ENCODE measurements around the gene PTGES2.
"Not testable (repeated sequence)": the region's sequence is repeated elsewhere in the genome, so short reads cannot be mapped to it uniquely, and the experiment has no call there.

Gene PTGES2

GRCh38 chr9:128141604-128142003 lies 14.1 kb upstream of the PTGES2 start:
- DNase-seq (ENCODE audit: low spot score in 2 of 2) (no peak), ATAC-seq (replicated peaks; ENCODE audit: extremely low read depth, poor library complexity, severe bottlenecking) (no peak)
- Mint-ChIP-seq H3K27ac (ENCODE audit: low read depth) (no peak overlapping the region), H3K27me3 (no peaks in the 10 kb centered on the region), H3K9me3 (no peaks in the 10 kb centered on the region), H3K4me1 (peaks cover 5% of the 10 kb centered on the region), H3K4me3 (no peak overlapping the region), H3K36me3 (ENCODE audit: insufficient read depth) (peaks cover 2% of the 10 kb centered on the region)

- Mint-ChIP-seq H3K27me3 (no peaks in the 10 kb centered on the region), H3K4me3 (no peak overlapping the region), H3K4me1 (peaks cover 5% of the 10 kb centered on the region), H3K27ac (ENCODE audit: low read depth) (no peak overlapping the region), H3K36me3 (ENCODE audit: insufficient read depth) (peaks cover 2% of the 10 kb centered on the region), H3K9me3 (no peaks in the 10 kb centered on the region)
- ATAC-seq (replicated peaks; ENCODE audit: extremely low read depth, poor library complexity, severe bottlenecking) = no peak
- DNase-seq (ENCODE audit: low spot score in 2 of 2) = no peak
Measured at GRCh38 chr9:128139621-128140020, 12.1 kb upstream of the PTGES2 start.

DNA sequence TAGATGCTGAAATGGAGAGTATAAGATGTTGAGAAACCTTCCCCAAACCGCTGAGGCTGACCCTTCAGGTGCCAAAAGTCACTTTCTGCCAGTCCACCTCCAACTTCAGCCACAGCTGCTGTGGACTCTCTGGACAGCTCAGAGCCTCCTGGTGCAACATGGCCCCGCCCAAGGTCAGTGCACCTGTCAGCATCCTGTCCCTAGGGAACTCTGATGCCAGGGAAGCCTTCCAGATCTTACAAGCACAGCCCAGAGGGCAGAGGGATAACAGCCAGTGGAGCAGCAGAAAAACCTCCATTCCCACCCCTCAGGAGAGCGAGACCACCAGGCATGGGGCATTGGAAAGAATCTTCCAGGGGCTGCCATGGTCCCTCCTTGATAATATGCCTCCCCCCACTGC lies 10.5 kb upstream of the PTGES2 start:
- H3K9me3 Mint-ChIP-seq = no peaks in the 10 kb centered on the region
- ATAC-seq (replicated peaks; ENCODE audit: extremely low read depth, poor library complexity, severe bottlenecking) (no peak), DNase-seq (ENCODE audit: low spot score in 2 of 2) (no peak)
- no peak overlapping the region for H3K27ac Mint-ChIP-seq (ENCODE audit: low read depth)
- no peak overlapping the region for H3K4me3 Mint-ChIP-seq
- peaks cover 5% of the 10 kb centered on the region for H3K4me1 Mint-ChIP-seq
- peaks cover 9% of the 10 kb centered on the region for H3K27me3 Mint-ChIP-seq
- H3K36me3 Mint-ChIP-seq (ENCODE audit: insufficient read depth) = peaks cover 2% of the 10 kb centered on the region

- Mint-ChIP-seq H3K4me3 (no peak overlapping the region), H3K27ac (ENCODE audit: low read depth) (no peak overlapping the region), H3K9me3 (no peaks in the 10 kb centered on the region), H3K36me3 (ENCODE audit: insufficient read depth) (peaks cover 2% of the 10 kb centered on the region), H3K27me3 (peaks cover 18% of the 10 kb centered on the region), H3K4me1 (peaks cover 3% of the 10 kb centered on the region)
- DNase-seq (ENCODE audit: low spot score in 2 of 2) (no peak), ATAC-seq (replicated peaks; ENCODE audit: extremely low read depth, poor library complexity, severe bottlenecking) (no peak)
Measured at GRCh38 chr9:128136816-128137793, 9.6 kb upstream of the PTGES2 start.

DNA sequence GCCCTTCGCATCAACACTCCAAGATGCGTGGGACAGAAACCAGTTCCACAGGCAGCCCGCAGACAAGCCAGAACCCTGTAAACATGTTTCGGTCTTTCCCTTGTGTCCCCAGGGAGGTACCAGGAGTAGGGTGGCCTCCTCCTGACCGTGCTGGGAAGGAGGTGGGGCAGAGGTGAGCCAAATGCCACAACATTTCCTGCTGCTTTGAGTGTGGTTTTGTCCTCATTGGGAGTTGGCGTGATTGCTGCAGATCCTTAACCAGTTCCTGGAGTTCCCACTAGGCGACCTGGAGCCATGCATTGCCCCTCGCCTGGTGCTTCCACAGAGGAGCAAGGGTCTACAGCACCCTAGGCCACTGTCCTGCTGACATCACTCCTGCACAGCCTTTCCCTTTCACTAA lies 8.0 kb upstream of the PTGES2 start:
- H3K4me1 Mint-ChIP-seq; ATAC-seq (replicated peaks; ENCODE audit: extremely low read depth, poor library complexity, severe bottlenecking); DNase-seq (ENCODE audit: low spot score in 2 of 2); H3K4me3 Mint-ChIP-seq; H3K9me3 Mint-ChIP-seq; H3K36me3 Mint-ChIP-seq (ENCODE audit: insufficient read depth); H3K27ac Mint-ChIP-seq (ENCODE audit: low read depth): not testable (repeated sequence)
- H3K27me3 Mint-ChIP-seq = peaks cover 29% of the 10 kb centered on the region

GRCh38 chr9:128132139-128132538 lies 4.6 kb upstream of the PTGES2 start:
- Mint-ChIP-seq H3K27me3 (peaks cover 29% of the 10 kb centered on the region), H3K36me3 (ENCODE audit: insufficient read depth) (peaks cover 11% of the 10 kb centered on the region), H3K4me1 (peaks cover 15% of the 10 kb centered on the region)
- H3K27ac Mint-ChIP-seq (ENCODE audit: low read depth); DNase-seq (ENCODE audit: low spot score in 2 of 2); H3K9me3 Mint-ChIP-seq; ATAC-seq (replicated peaks; ENCODE audit: extremely low read depth, poor library complexity, severe bottlenecking); H3K4me3 Mint-ChIP-seq: not testable (repeated sequence)

DNA sequence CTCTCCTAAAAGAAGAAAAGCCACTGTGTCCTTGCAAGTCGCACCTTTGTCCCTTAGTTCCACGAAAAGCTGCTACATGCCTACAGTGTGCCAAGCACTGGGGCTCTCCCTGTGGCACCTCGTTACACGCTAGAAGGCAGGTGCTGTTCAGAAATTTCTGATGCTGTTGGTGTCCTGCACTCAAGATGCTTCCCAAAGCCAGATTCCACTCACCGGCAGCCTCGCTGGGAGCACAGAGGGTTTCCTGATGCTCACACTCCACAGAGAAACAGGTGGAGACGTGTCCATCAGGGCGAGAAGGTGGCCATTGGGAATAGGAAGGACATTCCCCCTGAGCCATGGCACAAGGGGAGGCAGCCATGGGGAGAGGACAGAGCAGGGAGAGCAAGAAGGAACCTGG lies 3.8 kb upstream of the PTGES2 start:
- DNase-seq (ENCODE audit: low spot score in 2 of 2); H3K27ac Mint-ChIP-seq (ENCODE audit: low read depth); H3K9me3 Mint-ChIP-seq; H3K36me3 Mint-ChIP-seq (ENCODE audit: insufficient read depth); H3K4me3 Mint-ChIP-seq; ATAC-seq (replicated peaks; ENCODE audit: extremely low read depth, poor library complexity, severe bottlenecking): not testable (repeated sequence)
- peaks cover 29% of the 10 kb centered on the region for H3K27me3 Mint-ChIP-seq
- peaks cover 17% of the 10 kb centered on the region for H3K4me1 Mint-ChIP-seq

- Mint-ChIP-seq H3K4me1 (peaks cover 24% of the 10 kb centered on the region), H3K27me3 (peaks cover 29% of the 10 kb centered on the region)
- not testable (repeated sequence) for H3K27ac Mint-ChIP-seq (ENCODE audit: low read depth); ATAC-seq (replicated peaks; ENCODE audit: extremely low read depth, poor library complexity, severe bottlenecking); H3K4me3 Mint-ChIP-seq; H3K9me3 Mint-ChIP-seq; H3K36me3 Mint-ChIP-seq (ENCODE audit: insufficient read depth); DNase-seq (ENCODE audit: low spot score in 2 of 2)
Measured at GRCh38 chr9:128130651-128131050, 3.1 kb upstream of the PTGES2 start.

DNA sequence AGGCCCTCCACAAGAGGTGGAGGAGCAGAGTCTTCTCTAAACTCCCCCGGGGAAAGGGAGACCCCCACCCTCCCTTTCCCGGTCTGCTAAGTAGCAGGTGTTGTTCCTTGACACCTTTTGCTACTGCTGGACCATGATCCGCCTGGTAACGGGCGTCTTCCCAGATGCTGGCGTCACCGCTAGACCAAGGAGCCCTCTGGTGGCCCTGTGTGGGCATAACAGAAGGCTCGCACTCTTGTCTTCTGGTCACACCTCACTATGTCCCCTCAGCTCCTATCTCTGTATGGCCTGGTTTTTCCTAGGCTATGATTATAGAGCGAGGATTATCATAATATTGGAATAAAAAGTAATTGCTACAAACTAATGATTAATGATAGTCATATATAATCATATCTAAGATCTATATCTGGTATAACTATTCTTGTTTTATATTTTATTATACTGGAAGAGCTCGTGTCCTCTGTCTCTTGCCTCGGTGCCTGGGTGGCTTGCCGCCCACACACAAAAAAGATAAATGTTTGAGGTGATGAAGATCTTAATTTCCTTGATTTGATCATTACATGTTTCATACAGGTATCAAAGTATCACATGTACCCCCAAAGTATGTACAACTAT lies 2.6 kb upstream of the PTGES2 start:
- peak in 1 of 2 donors; percentile 31 for DNase-seq (ENCODE audit: low spot score in 2 of 2)
- Mint-ChIP-seq H3K4me1 (peaks cover 30% of the 10 kb centered on the region), H3K4me3 (peak overlapping the region; percentile 99), H3K27me3 (peaks cover 29% of the 10 kb centered on the region)
- not testable (repeated sequence) for H3K27ac Mint-ChIP-seq (ENCODE audit: low read depth); H3K9me3 Mint-ChIP-seq; H3K36me3 Mint-ChIP-seq (ENCODE audit: insufficient read depth); ATAC-seq (replicated peaks; ENCODE audit: extremely low read depth, poor library complexity, severe bottlenecking)

GRCh38 chr9:128128836-128129590 lies 1.5 kb upstream of the PTGES2 start:
- H3K27ac Mint-ChIP-seq (ENCODE audit: low read depth) = no peak overlapping the region
- peaks cover 29% of the 10 kb centered on the region for H3K27me3 Mint-ChIP-seq
- H3K9me3 Mint-ChIP-seq = no peaks in the 10 kb centered on the region
- H3K4me1 Mint-ChIP-seq = peaks cover 34% of the 10 kb centered on the region
- ATAC-seq (replicated peaks; ENCODE audit: extremely low read depth, poor library complexity, severe bottlenecking) (no peak), DNase-seq (ENCODE audit: low spot score in 2 of 2) (no peak)
- H3K4me3 Mint-ChIP-seq = peak overlapping the region; percentile 99
- peaks cover 11% of the 10 kb centered on the region for H3K36me3 Mint-ChIP-seq (ENCODE audit: insufficient read depth)

GRCh38 chr9:128127990-128128835 lies 684 bp upstream of the PTGES2 start:
- peak overlapping the region; percentile 99 for H3K27ac Mint-ChIP-seq (ENCODE audit: low read depth)
- H3K27me3 Mint-ChIP-seq = peaks cover 22% of the 10 kb centered on the region
- H3K9me3 Mint-ChIP-seq = no peaks in the 10 kb centered on the region
- peaks cover 34% of the 10 kb centered on the region for H3K4me1 Mint-ChIP-seq
- ATAC-seq (replicated peaks; ENCODE audit: extremely low read depth, poor library complexity, severe bottlenecking) = peak; percentile 84
- peak overlapping the region; percentile 99 for H3K4me3 Mint-ChIP-seq
- H3K36me3 Mint-ChIP-seq (ENCODE audit: insufficient read depth) = peaks cover 16% of the 10 kb centered on the region
- peak; percentile 84 to 87 for DNase-seq (ENCODE audit: low spot score in 2 of 2)

All from central memory CD8-positive, alpha-beta T cell (primary cell).